HEK293 (cell line): ENCODE measurements around the gene MUC20.
"Not testable (repeated sequence)": the region's sequence is repeated elsewhere in the genome, so short reads cannot be mapped to it uniquely, and the experiment has no call there.

Source experiments
- CTCF ChIP-seq: fragments of 450-650 bp; formaldehyde crosslinking; IDR thresholded peaks from 2 replicates; pipeline ENCODE4 v1.5.1; 2016; ENCODE audit warnings: missing biosample characterization, missing genetic modification characterization
- HOXA7 ChIP-seq: sonication (generic); formaldehyde crosslinking; IDR thresholded peaks from 2 replicates; pipeline ENCODE4 v1.8.1; 2022; ENCODE audit warnings: missing genetic modification reagents, borderline replicate concordance
- TSHZ1 ChIP-seq: fragments of 450-650 bp; formaldehyde crosslinking; IDR thresholded peaks from 2 replicates; pipeline ENCODE4 v1.5.1; 2016; ENCODE audit warnings: missing biosample characterization, missing genetic modification characterization, borderline replicate concordance
- YY1 ChIP-seq: fragments of 450-650 bp; formaldehyde crosslinking; IDR thresholded peaks from 2 replicates; pipeline ENCODE4 v1.5.1; 2018; ENCODE audit warnings: missing biosample characterization, missing genetic modification characterization
- ZBTB21 ChIP-seq: fragments of 450-650 bp; formaldehyde crosslinking; IDR thresholded peaks from 2 replicates; pipeline ENCODE4 v1.5.1; 2017; ENCODE audit warnings: missing biosample characterization, missing genetic modification characterization
- ZNF274 ChIP-seq, 2 experiments: fragments of 200-500 bp in 1 of 2; fragments of 450-650 bp in 1 of 2; sonication (Bioruptor generic) in 1 of 2; formaldehyde crosslinking in 1 of 2; IDR thresholded peaks; 2 replicates each; pipeline versions ENCODE4 v1.5.1 to v1.6.1; 2014 to 2016; ENCODE audit warnings: borderline replicate concordance in 1 of 2, inconsistent platforms in 1 of 2, low read length in 1 of 2, missing biosample characterization in 1 of 2, missing genetic modification characterization in 1 of 2
- ZNF423 ChIP-seq: fragments of 450-650 bp; formaldehyde crosslinking; IDR thresholded peaks from 2 replicates; pipeline ENCODE4 v1.5.1; 2016; ENCODE audit warnings: missing biosample characterization, missing genetic modification characterization
- ZNF501 ChIP-seq: fragments of 450-650 bp; formaldehyde crosslinking; IDR thresholded peaks from 2 replicates; pipeline ENCODE4 v1.5.1; 2016; ENCODE audit warnings: missing biosample characterization, missing genetic modification characterization
- ZNF610 ChIP-seq: fragments of 450-650 bp; formaldehyde crosslinking; IDR thresholded peaks from 2 replicates; pipeline ENCODE4 v1.5.1; 2016; ENCODE audit warnings: missing biosample characterization, missing genetic modification characterization, borderline replicate concordance
- ZNF670 ChIP-seq: fragments of 450-650 bp; formaldehyde crosslinking; IDR thresholded peaks from 2 replicates; pipeline ENCODE4 v1.5.1; 2016; ENCODE audit warnings: missing biosample characterization, missing genetic modification characterization, low read depth
- ZNF701 ChIP-seq: fragments of 450-650 bp; formaldehyde crosslinking; IDR thresholded peaks from 2 replicates; pipeline ENCODE4 v1.5.1; 2016; ENCODE audit warnings: missing biosample characterization, missing genetic modification characterization
- TF ChIP-seq, protein P1 (sequence below): fragments of 450-650 bp; formaldehyde crosslinking; IDR thresholded peaks from 2 replicates; pipeline ENCODE4 v1.5.1; 2016; ENCODE audit warnings: missing biosample characterization, missing genetic modification characterization
- TF ChIP-seq, protein P2 (sequence below): fragments of 450-650 bp; formaldehyde crosslinking; IDR thresholded peaks from 2 replicates; pipeline ENCODE4 v1.5.1; 2016; ENCODE audit warnings: missing biosample characterization, missing genetic modification characterization
- TF ChIP-seq, protein P3 (sequence below): fragments of 450-650 bp; formaldehyde crosslinking; IDR thresholded peaks from 2 replicates; pipeline ENCODE4 v1.5.1; 2016; ENCODE audit warnings: missing biosample characterization, missing genetic modification characterization, low read depth

DNA sequence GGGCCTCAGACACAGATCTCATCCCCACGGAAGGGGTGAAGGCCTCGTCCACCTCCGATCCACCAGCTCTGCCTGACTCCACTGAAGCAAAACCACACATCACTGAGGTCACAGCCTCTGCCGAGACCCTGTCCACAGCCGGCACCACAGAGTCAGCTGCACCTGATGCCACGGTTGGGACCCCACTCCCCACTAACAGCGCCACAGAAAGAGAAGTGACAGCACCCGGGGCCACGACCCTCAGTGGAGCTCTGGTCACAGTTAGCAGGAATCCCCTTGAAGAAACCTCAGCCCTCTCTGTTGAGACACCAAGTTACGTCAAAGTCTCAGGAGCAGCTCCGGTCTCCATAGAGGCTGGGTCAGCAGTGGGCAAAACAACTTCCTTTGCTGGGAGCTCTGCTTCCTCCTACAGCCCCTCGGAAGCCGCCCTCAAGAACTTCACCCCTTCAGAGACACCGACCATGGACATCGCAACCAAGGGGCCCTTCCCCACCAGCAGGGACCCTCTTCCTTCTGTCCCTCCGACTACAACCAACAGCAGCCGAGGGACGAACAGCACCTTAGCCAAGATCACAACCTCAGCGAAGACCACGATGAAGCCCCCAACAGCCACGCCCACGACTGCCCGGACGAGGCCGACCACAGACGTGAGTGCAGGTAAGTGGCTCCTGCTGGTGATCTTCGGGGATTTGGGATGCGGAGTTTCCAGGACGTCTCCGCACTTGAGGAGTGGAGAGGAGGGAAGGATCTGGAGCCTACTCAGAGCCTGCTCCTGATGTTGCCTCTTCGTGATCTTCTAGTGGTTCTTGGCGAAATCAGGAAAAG, 5.3 kb downstream of the MUC20 start:
- TF ChIP-seq ZNF274 (IDR thresholded peaks at IDR 0.05; ENCODE audit: low read length); ZNF274 (tag by site-specific recombination; IDR thresholded peaks at IDR 0.05; ENCODE audit: borderline replicate concordance); TSHZ1 (tag by site-specific recombination); ZNF701 (tag by site-specific recombination); ZNF610 (tag by site-specific recombination); CTCF (tag by site-specific recombination); YY1 (tag by site-specific recombination); ZNF423 (tag by site-specific recombination); ZNF670 (tag by site-specific recombination); HOXA7 (CRISPR knock-in tag); ZNF501 (tag by site-specific recombination); ZBTB21 (tag by site-specific recombination): not testable (repeated sequence)
- TF ChIP-seq, protein P1, sequence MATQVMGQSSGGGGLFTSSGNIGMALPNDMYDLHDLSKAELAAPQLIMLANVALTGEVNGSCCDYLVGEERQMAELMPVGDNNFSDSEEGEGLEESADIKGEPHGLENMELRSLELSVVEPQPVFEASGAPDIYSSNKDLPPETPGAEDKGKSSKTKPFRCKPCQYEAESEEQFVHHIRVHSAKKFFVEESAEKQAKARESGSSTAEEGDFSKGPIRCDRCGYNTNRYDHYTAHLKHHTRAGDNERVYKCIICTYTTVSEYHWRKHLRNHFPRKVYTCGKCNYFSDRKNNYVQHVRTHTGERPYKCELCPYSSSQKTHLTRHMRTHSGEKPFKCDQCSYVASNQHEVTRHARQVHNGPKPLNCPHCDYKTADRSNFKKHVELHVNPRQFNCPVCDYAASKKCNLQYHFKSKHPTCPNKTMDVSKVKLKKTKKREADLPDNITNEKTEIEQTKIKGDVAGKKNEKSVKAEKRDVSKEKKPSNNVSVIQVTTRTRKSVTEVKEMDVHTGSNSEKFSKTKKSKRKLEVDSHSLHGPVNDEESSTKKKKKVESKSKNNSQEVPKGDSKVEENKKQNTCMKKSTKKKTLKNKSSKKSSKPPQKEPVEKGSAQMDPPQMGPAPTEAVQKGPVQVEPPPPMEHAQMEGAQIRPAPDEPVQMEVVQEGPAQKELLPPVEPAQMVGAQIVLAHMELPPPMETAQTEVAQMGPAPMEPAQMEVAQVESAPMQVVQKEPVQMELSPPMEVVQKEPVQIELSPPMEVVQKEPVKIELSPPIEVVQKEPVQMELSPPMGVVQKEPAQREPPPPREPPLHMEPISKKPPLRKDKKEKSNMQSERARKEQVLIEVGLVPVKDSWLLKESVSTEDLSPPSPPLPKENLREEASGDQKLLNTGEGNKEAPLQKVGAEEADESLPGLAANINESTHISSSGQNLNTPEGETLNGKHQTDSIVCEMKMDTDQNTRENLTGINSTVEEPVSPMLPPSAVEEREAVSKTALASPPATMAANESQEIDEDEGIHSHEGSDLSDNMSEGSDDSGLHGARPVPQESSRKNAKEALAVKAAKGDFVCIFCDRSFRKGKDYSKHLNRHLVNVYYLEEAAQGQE = not testable (repeated sequence)
- TF ChIP-seq, protein P2, sequence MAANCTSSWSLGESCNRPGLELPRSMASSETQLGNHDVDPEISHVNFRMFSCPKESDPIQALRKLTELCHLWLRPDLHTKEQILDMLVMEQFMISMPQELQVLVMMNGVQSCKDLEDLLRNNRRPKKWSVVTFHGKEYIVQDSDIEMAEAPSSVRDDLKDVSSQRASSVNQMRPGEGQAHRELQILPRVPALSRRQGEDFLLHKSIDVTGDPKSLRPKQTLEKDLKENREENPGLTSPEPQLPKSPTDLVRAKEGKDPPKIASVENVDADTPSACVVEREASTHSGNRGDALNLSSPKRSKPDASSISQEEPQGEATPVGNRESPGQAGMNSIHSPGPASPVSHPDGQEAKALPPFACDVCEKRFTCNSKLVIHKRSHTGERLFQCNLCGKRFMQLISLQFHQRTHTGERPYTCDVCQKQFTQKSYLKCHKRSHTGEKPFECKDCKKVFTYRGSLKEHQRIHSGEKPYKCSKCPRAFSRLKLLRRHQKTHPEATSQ (tag by site-specific recombination) = not testable (repeated sequence)
- TF ChIP-seq, protein P3, sequence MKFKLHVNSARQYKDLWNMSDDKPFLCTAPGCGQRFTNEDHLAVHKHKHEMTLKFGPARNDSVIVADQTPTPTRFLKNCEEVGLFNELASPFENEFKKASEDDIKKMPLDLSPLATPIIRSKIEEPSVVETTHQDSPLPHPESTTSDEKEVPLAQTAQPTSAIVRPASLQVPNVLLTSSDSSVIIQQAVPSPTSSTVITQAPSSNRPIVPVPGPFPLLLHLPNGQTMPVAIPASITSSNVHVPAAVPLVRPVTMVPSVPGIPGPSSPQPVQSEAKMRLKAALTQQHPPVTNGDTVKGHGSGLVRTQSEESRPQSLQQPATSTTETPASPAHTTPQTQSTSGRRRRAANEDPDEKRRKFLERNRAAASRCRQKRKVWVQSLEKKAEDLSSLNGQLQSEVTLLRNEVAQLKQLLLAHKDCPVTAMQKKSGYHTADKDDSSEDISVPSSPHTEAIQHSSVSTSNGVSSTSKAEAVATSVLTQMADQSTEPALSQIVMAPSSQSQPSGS = not testable (repeated sequence)
